Astrocyte (in vitro differentiated cells and primary cell): ENCODE data around the gene COG7.

Source experiments
- EZH2 ChIP-seq: IDR thresholded peaks from 2 replicates; pipeline ENCODE4 v1.6.1; 2012; ENCODE audit warnings: mild to moderate bottlenecking, low read length, inconsistent platforms; ENCODE audit not compliant: insufficient read depth
- TF ChIP-seq, protein P1 (sequence below): IDR thresholded peaks from 2 replicates; pipeline ENCODE4 v1.5.1; 2011; ENCODE audit warnings: low read depth, mild to moderate bottlenecking, inconsistent platforms, low read length, moderate library complexity; ENCODE audit not compliant: insufficient read depth

DNA sequence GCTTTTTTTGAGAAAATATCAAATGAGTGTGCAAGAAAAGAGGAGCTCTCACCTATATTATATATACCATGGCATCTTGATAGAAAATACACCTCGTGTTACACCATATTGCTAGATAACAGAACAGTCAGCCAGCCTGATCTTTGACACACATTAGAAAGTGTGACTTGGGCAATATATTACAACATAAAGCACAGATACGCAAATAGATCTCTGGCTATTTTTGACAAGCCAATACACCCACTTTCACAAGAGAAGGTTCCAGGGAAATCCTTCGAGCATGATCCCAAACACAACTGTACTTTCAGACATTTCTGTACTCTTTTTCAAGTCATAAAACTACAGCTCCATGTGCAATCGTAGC is 47.9 kb upstream of the COG7 start:
- TF ChIP-seq, protein P1, sequence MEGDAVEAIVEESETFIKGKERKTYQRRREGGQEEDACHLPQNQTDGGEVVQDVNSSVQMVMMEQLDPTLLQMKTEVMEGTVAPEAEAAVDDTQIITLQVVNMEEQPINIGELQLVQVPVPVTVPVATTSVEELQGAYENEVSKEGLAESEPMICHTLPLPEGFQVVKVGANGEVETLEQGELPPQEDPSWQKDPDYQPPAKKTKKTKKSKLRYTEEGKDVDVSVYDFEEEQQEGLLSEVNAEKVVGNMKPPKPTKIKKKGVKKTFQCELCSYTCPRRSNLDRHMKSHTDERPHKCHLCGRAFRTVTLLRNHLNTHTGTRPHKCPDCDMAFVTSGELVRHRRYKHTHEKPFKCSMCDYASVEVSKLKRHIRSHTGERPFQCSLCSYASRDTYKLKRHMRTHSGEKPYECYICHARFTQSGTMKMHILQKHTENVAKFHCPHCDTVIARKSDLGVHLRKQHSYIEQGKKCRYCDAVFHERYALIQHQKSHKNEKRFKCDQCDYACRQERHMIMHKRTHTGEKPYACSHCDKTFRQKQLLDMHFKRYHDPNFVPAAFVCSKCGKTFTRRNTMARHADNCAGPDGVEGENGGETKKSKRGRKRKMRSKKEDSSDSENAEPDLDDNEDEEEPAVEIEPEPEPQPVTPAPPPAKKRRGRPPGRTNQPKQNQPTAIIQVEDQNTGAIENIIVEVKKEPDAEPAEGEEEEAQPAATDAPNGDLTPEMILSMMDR = no peak
- TF ChIP-seq EZH2 = no peak
